Osteocyte (in vitro differentiated cells): ENCODE data around the gene RFXANK. TPM values are rescaled to one million over a fixed set of nuclear protein-coding genes. Genes with fewer than 3 reads are reported as not detected.
"Not testable (repeated sequence)": the region's sequence is repeated elsewhere in the genome, so short reads cannot be mapped to it uniquely, and the experiment has no call there.

Source experiments
- DNase-seq: peaks from one replicate; pipeline ENCODE4 v3.0.0; 2021; ENCODE audit warnings: mixed read lengths; ENCODE audit not compliant: unreplicated experiment; ENCODE audit errors: extremely low spot score
- H3K27ac Mint-ChIP-seq: one replicate; pipeline ENCODE4 v1.8.0; 2021; ENCODE audit warnings: mild to moderate bottlenecking, mixed read lengths; ENCODE audit not compliant: unreplicated experiment
- H3K27me3 Mint-ChIP-seq: one replicate; pipeline ENCODE4 v1.8.0; 2021; ENCODE audit warnings: mixed read lengths; ENCODE audit not compliant: unreplicated experiment
- H3K36me3 Mint-ChIP-seq: one replicate; pipeline ENCODE4 v1.8.0; 2021; ENCODE audit warnings: mixed read lengths; ENCODE audit not compliant: unreplicated experiment
- H3K4me1 Mint-ChIP-seq: one replicate; pipeline ENCODE4 v1.8.0; 2021; ENCODE audit warnings: mixed read lengths; ENCODE audit not compliant: unreplicated experiment
- H3K4me3 Mint-ChIP-seq: one replicate; pipeline ENCODE4 v1.8.0; 2021; ENCODE audit warnings: mild to moderate bottlenecking, moderate library complexity, mixed read lengths; ENCODE audit not compliant: unreplicated experiment
- H3K9me3 Mint-ChIP-seq: one replicate; pipeline ENCODE4 v1.8.0; 2021; ENCODE audit warnings: mixed read lengths; ENCODE audit not compliant: unreplicated experiment
- total RNA-seq: library from RNA; stranded (reverse); gene quantifications from 2 replicates; pipeline ENCODE4 v1.2.1, GENCODE V29; 2021
- TF ChIP-seq, protein P1 (sequence below): fragments of 200-600 bp; sonication (generic); IDR thresholded peaks from 2 replicates; pipeline ENCODE4 v1.5.0; 2021; ENCODE audit warnings: antibody characterized with exemption, mild to moderate bottlenecking, moderate library complexity

Gene RFXANK
- total RNA-seq, 1 donor from 2014 or later, result 75.3 TPM

DNA sequence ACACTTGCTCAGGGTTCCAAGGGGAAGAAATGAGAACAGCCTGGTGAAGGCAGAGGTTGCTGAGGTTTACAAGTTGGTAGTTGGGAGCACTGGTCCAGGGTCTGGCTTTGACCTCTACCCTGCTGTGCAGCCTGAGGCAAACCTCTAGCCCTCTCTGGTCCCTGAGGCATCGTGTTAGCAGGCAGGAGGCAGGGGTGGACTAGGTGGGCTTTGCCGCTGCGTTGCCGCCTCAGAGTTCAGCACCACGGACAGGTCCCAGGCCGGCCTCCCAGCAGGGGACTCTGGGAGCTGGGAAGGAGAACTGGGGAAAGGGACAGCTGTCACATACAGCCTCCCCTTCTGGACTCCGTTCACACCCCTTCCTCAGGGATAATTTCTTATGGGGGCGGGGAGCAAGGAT, 22.8 kb downstream of the RFXANK start:
- TF ChIP-seq, protein P1, sequence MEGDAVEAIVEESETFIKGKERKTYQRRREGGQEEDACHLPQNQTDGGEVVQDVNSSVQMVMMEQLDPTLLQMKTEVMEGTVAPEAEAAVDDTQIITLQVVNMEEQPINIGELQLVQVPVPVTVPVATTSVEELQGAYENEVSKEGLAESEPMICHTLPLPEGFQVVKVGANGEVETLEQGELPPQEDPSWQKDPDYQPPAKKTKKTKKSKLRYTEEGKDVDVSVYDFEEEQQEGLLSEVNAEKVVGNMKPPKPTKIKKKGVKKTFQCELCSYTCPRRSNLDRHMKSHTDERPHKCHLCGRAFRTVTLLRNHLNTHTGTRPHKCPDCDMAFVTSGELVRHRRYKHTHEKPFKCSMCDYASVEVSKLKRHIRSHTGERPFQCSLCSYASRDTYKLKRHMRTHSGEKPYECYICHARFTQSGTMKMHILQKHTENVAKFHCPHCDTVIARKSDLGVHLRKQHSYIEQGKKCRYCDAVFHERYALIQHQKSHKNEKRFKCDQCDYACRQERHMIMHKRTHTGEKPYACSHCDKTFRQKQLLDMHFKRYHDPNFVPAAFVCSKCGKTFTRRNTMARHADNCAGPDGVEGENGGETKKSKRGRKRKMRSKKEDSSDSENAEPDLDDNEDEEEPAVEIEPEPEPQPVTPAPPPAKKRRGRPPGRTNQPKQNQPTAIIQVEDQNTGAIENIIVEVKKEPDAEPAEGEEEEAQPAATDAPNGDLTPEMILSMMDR, result no peak
- H3K36me3 Mint-ChIP-seq, result no peaks in the 10 kb centered on the region
- H3K27me3 Mint-ChIP-seq, result peaks cover 37% of the 10 kb centered on the region
- DNase-seq, result peak; percentile 88
- H3K4me1 Mint-ChIP-seq, result no peaks in the 10 kb centered on the region
- no peaks in the 10 kb centered on the region for H3K9me3 Mint-ChIP-seq
- H3K27ac Mint-ChIP-seq, result no peak overlapping the region
- no peak overlapping the region for H3K4me3 Mint-ChIP-seq

DNA sequence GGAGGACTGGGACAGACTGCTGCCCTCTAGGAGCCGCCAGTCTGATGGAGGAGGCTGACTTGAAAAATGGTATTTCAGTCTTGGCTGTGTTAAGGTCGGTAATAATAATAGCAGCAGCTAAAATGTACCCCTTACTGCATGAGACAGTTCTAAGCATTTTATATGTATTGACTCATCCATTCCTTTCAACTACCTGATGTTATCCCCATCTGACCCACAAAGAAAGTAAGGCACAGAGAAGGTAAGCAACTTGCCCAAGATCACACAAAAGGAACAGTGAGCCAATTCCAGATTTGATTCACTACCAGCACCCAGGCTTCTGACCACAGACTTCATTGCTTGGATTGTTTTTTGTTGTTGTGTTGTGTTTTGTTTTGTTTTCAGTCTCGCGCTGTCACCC, 23.7 kb downstream of the RFXANK start:
- DNase-seq, result no peak
- Mint-ChIP-seq H3K27me3 (peaks cover 34% of the 10 kb centered on the region), H3K36me3 (no peaks in the 10 kb centered on the region), H3K4me1 (no peaks in the 10 kb centered on the region), H3K27ac (no peak overlapping the region), H3K4me3 (no peak overlapping the region), H3K9me3 (no peaks in the 10 kb centered on the region)
- TF ChIP-seq, protein P1, result no peak

DNA sequence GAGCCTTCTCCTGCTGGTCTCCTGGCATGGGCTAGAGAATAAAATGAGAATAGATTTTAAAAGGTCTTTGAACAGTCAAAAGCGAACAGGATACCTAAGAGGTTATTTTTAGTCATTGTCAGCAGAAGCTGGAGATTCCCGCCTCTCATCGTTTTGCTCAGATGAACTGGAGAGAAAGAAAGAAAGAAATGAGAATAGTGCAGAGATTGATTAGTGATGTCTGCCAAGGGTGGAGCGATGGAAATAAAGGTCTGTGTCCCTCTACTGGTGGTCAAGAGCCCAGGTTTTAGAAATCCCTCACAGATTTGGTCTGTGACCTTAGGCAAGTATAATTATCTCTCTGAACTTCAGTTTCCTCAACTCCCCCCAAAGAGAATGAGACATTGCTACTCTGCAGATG, 25.0 kb downstream of the RFXANK start:
- no peak for DNase-seq
- H3K27me3 Mint-ChIP-seq, result peaks cover 30% of the 10 kb centered on the region
- H3K9me3 Mint-ChIP-seq, result no peaks in the 10 kb centered on the region
- no peak overlapping the region for H3K4me3 Mint-ChIP-seq
- TF ChIP-seq, protein P1, result no peak
- H3K36me3 Mint-ChIP-seq, result no peaks in the 10 kb centered on the region
- no peak overlapping the region for H3K27ac Mint-ChIP-seq
- no peaks in the 10 kb centered on the region for H3K4me1 Mint-ChIP-seq

DNA sequence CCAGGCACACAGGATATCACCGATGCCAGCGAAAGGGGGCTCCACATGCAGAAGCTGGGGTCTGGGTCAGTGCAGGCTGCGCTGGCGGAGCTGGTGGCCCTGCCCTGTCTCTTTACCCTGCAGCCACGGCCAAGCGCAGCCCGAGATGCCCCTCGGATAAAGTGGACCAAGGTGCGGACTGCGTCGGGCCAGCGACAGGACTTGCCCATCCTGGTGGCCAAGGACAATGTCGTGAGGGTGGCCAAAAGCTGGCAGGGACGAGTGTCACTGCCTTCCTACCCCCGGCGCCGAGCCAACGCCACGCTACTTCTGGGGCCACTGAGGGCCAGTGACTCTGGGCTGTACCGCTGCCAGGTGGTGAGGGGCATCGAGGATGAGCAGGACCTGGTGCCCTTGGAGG, 26.9 kb downstream of the RFXANK start:
- no peaks in the 10 kb centered on the region for H3K4me1 Mint-ChIP-seq
- peak; percentile 78 for DNase-seq
- no peak overlapping the region for H3K4me3 Mint-ChIP-seq
- peaks cover 23% of the 10 kb centered on the region for H3K27me3 Mint-ChIP-seq
- H3K9me3 Mint-ChIP-seq, result no peaks in the 10 kb centered on the region
- no peak overlapping the region for H3K27ac Mint-ChIP-seq
- TF ChIP-seq, protein P1, result no peak
- H3K36me3 Mint-ChIP-seq, result no peaks in the 10 kb centered on the region

DNA sequence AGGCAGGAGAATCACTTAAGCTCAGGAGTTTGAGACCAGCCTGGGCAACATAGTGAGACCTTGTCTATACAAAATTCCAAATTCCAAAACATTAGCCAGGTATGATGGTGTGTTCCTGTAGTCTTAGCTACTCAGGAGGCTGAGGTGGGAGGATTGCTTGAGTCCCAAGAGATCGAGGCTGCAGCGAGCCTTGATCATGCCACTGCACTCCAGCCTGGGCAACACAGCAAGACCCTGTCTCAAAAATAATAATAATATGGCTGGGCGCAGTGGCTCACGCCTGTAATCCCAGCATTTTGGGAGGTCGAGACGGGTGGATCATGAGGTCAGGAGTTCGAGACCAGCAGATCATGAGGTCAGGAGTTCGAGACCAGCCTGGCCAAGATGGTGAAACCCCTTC, 28.9 kb downstream of the RFXANK start:
- H3K27me3 Mint-ChIP-seq, result peaks cover 25% of the 10 kb centered on the region
- not testable (repeated sequence) for H3K36me3 Mint-ChIP-seq, DNase-seq, H3K9me3 Mint-ChIP-seq, H3K27ac Mint-ChIP-seq, H3K4me3 Mint-ChIP-seq, H3K4me1 Mint-ChIP-seq

DNA sequence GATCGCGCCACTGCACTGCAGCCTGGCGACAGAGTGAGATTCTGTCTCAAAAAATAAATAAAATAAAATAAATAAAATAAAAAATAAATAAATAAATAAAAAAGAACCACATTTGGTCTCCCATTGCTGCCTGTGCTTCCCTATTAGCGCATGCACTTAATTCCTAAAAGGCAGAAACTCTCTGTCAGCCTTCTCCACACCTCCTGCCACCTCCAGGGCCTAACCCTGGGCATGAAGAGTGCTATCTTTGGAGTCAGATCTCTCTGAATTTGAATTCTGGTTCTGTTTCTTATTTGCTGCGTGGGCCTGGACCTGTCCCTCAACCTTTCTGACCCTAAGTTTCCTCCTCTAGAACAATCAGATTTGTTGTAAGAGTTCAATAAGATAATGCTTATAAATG, 31.0 kb downstream of the RFXANK start:
- peaks cover 18% of the 10 kb centered on the region for H3K27me3 Mint-ChIP-seq
- no peaks in the 10 kb centered on the region for H3K9me3 Mint-ChIP-seq
- no peak for DNase-seq
- TF ChIP-seq, protein P1, result no peak
- H3K4me1 Mint-ChIP-seq, result no peaks in the 10 kb centered on the region
- H3K27ac Mint-ChIP-seq, result no peak overlapping the region
- H3K36me3 Mint-ChIP-seq, result no peaks in the 10 kb centered on the region
- no peak overlapping the region for H3K4me3 Mint-ChIP-seq
